OCI-LY1 (cell line): ENCODE data around the gene ATP9B.

Experiments
- H2AFZ ChIP-seq: fragments of 200-600 bp; sonication (generic), shearing (Covaris generic); 2 replicates; pipeline ENCODE4 v1.6.0; 2014; ENCODE audit warnings: antibody characterized with exemption, mild to moderate bottlenecking, low read length
- H3F3A ChIP-seq: fragments of 200-600 bp; sonication (generic), shearing (Covaris generic); 2 replicates; pipeline ENCODE4 v1.6.0; 2014; ENCODE audit warnings: mild to moderate bottlenecking, antibody characterized with exemption, low read length, moderate library complexity; ENCODE audit not compliant: insufficient read depth
- H3K27ac ChIP-seq: fragments of 200-600 bp; sonication (generic); 2 replicates; pipeline ENCODE4 v1.5.1; 2014; ENCODE audit warnings: low read length, mixed run types, mild to moderate bottlenecking, low read depth; ENCODE audit not compliant: poor library complexity, severe bottlenecking
- H3K27me3 ChIP-seq: fragments of 200-600 bp; sonication (generic); 2 replicates; pipeline ENCODE4 v1.6.0; 2014; ENCODE audit warnings: antibody characterized with exemption, mild to moderate bottlenecking, low read length, moderate library complexity; ENCODE audit not compliant: insufficient read depth
- H3K36me3 ChIP-seq: fragments of 200-600 bp; sonication (generic); 2 replicates; pipeline ENCODE4 v1.6.1; 2014; ENCODE audit warnings: mild to moderate bottlenecking, antibody characterized with exemption, low read length, moderate library complexity, mixed read lengths; ENCODE audit not compliant: insufficient read depth
- H3K4me1 ChIP-seq: fragments of 200-600 bp; sonication (generic); 2 replicates; pipeline ENCODE4 v1.5.1; 2014; ENCODE audit warnings: mild to moderate bottlenecking, low read length, moderate library complexity; ENCODE audit not compliant: insufficient read depth, severe bottlenecking
- H3K4me2 ChIP-seq: fragments of 200-600 bp; sonication (generic), shearing (Covaris generic); 2 replicates; pipeline ENCODE4 v1.6.1; 2014; ENCODE audit warnings: low read length
- H3K4me3 ChIP-seq: fragments of 200-600 bp; sonication (generic); 2 replicates; pipeline ENCODE4 v1.5.1; 2014; ENCODE audit warnings: low read length, low read depth, mild to moderate bottlenecking, mixed read lengths; ENCODE audit not compliant: poor library complexity, severe bottlenecking
- H3K79me2 ChIP-seq: fragments of 200-600 bp; shearing (Covaris generic); 2 replicates; pipeline ENCODE4 v1.6.1; 2016; ENCODE audit warnings: mixed run types, low read length, mixed read lengths; ENCODE audit not compliant: insufficient read depth
- H3K9ac ChIP-seq: fragments of 200-600 bp; sonication (generic), shearing (Covaris generic); 2 replicates; pipeline ENCODE4 v1.6.1; 2014; ENCODE audit warnings: mild to moderate bottlenecking, low read length, mixed read lengths
- H3K9me2 ChIP-seq: fragments of 200-600 bp; sonication (generic), shearing (Covaris generic); 2 replicates; pipeline ENCODE4 v1.6.1; 2014; ENCODE audit warnings: low read depth, mild to moderate bottlenecking, low read length, mixed read lengths
- H3K9me3 ChIP-seq: fragments of 200-600 bp; shearing (Covaris generic); 2 replicates; pipeline ENCODE4 v1.6.1; 2014; ENCODE audit warnings: low read length, mixed read lengths
- H4K20me1 ChIP-seq: fragments of 200-600 bp; sonication (generic), shearing (Covaris generic); 2 replicates; pipeline ENCODE4 v1.6.0; 2016; ENCODE audit warnings: mild to moderate bottlenecking, low read length; ENCODE audit not compliant: insufficient read depth
- EZH2 ChIP-seq: fragments of 200-600 bp; sonication (generic), shearing (Covaris generic); IDR thresholded peaks from 2 replicates; pipeline ENCODE4 v1.8.0; 2017; ENCODE audit warnings: borderline replicate concordance, mixed run types, mild to moderate bottlenecking, antibody characterized with exemption, low read length, moderate library complexity, mixed read lengths
- TF ChIP-seq, protein P1 (sequence below): fragments of 200-600 bp; sonication (generic), shearing (Covaris generic); IDR thresholded peaks from 2 replicates; pipeline ENCODE4 v1.5.1; 2017; ENCODE audit warnings: mild to moderate bottlenecking, antibody characterized with exemption, low read length, moderate library complexity, mixed read lengths

ATP9B gene

DNA sequence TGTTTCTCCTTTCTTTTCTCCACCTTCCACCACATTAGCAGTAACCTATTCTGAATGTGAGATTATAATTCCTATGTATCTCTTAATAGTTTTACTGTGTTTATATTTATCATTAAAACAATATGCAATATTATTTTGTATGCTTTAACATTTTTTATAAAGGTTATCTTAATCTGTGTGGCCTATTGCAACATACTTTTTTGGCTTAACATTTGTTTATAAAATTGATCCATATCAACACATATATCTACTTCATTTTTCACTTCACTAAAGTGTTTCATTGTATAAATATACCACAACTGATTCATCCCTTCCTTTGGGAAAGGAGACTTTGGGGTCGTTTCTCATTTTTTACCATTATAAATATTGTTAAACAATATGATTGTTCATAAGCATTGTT, 48.6 kb downstream of the ATP9B start:
- Histone ChIP-seq H3K27ac (no peak overlapping the region), H4K20me1 (no peaks in the 10 kb centered on the region), H3K4me3 (no peak overlapping the region), H3F3A (0 out of 2 replicates have a peak, but pooled peaks cover 3% of the 10 kb centered on the region), H3K36me3 (peaks cover 39% of the 10 kb centered on the region), H2AFZ (no peak overlapping the region), H3K9me2 (no peaks in the 10 kb centered on the region), H3K4me1 (no peaks in the 10 kb centered on the region), H3K9ac (no peak overlapping the region), H3K9me3 (no peaks in the 10 kb centered on the region), H3K27me3 (no peaks in the 10 kb centered on the region), H3K4me2 (no peak overlapping the region), H3K79me2 (no peaks in the 10 kb centered on the region)
- no peak for TF ChIP-seq EZH2
- TF ChIP-seq, protein P1, sequence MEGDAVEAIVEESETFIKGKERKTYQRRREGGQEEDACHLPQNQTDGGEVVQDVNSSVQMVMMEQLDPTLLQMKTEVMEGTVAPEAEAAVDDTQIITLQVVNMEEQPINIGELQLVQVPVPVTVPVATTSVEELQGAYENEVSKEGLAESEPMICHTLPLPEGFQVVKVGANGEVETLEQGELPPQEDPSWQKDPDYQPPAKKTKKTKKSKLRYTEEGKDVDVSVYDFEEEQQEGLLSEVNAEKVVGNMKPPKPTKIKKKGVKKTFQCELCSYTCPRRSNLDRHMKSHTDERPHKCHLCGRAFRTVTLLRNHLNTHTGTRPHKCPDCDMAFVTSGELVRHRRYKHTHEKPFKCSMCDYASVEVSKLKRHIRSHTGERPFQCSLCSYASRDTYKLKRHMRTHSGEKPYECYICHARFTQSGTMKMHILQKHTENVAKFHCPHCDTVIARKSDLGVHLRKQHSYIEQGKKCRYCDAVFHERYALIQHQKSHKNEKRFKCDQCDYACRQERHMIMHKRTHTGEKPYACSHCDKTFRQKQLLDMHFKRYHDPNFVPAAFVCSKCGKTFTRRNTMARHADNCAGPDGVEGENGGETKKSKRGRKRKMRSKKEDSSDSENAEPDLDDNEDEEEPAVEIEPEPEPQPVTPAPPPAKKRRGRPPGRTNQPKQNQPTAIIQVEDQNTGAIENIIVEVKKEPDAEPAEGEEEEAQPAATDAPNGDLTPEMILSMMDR, result no peak

DNA sequence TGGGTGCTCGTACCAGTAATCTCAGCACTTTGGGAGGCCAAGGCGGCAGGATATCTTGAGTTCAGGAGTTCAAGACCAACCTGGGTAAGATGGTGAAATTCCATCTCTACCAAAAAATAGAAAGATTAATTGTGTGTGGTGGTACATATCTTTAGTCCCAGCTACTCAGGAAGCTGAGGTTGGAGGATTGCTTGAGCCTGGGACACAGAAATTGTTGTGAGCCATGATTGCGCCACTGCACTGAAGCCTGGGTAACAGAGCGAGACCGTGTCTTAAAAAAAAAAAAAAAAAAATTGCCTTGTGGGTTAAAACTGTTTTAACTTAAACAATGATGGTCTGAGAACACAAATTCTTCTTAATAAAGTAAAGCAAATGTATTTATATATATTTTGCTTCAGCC, 49.6 kb downstream of the ATP9B start:
- no peaks in the 10 kb centered on the region for H3K79me2 ChIP-seq
- H3K9me2 ChIP-seq, result no peaks in the 10 kb centered on the region
- H3K4me3 ChIP-seq, result no peak overlapping the region
- H3K36me3 ChIP-seq, result peaks cover 41% of the 10 kb centered on the region
- H3K9ac ChIP-seq, result no peak overlapping the region
- H3K4me2 ChIP-seq, result no peak overlapping the region
- no peaks in the 10 kb centered on the region for H3K4me1 ChIP-seq
- H2AFZ ChIP-seq, result no peak overlapping the region
- H3K27me3 ChIP-seq, result no peaks in the 10 kb centered on the region
- H3K27ac ChIP-seq, result no peak overlapping the region
- TF ChIP-seq, protein P1, result no peak
- H3K9me3 ChIP-seq, result peaks cover 2% of the 10 kb centered on the region; the same call in 1 of the 2 replicates
- H3F3A ChIP-seq, result 0 out of 2 replicates have a peak, but pooled peaks cover 3% of the 10 kb centered on the region
- no peaks in the 10 kb centered on the region for H4K20me1 ChIP-seq

DNA sequence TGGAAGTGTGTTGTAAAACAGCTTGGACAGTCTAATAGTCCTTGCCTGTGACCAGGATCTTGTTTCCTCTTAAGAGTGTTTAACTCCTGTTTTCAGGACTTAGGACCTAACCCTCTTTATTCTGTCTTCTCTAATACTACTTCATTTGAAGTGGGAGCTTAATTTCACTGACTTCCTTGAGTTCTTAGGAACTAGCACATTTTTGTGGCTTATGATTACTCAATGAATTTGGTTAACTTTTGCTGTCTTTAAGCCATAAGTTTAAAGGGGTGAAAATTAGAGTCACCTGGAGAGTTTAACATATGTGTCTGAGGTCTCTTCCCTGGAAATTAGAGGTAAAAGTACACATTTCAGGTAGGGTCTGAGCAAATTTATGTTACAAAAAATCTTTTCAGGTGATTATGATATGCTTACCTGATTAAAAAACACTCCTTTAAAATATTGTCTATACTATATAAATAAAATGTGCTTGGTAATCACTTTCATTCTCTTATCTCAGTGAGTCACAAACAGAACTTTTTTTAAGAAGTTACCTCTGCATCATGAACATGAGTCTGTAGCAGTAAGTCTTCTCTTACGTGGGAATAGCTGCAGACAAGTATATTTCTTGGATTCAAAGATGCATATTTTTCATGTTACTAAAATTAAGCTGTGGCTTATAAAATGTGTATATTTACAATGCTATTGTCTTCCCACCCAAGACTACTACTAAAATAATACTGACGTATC, 52.7 kb downstream of the ATP9B start:
- Histone ChIP-seq H3K9me3 (peaks cover 2% of the 10 kb centered on the region; the same call in 1 of the 2 replicates), H3K9me2 (no peaks in the 10 kb centered on the region), H2AFZ (no peak overlapping the region), H3K36me3 (peaks cover 38% of the 10 kb centered on the region), H3F3A (0 out of 2 replicates have a peak, but pooled peaks cover 3% of the 10 kb centered on the region), H3K4me1 (no peaks in the 10 kb centered on the region), H3K4me3 (no peak overlapping the region), H3K4me2 (no peak overlapping the region), H4K20me1 (no peaks in the 10 kb centered on the region), H3K27me3 (no peaks in the 10 kb centered on the region), H3K9ac (no peak overlapping the region), H3K79me2 (no peaks in the 10 kb centered on the region), H3K27ac (no peak overlapping the region)
- TF ChIP-seq EZH2, result no peak
- TF ChIP-seq, protein P1, result no peak
